ENCODE data around the gene MAD1L1.
"Not testable (repeated sequence)": the region's sequence is repeated elsewhere in the genome, so short reads cannot be mapped to it uniquely, and the experiment has no call there.

The MAD1L1 gene

GRCh38 chr7:1934017-1934416 lies 298.7 kb downstream of the MAD1L1 start:
- no peak for DNase-seq (ENCODE audit: low read depth)
- H3K4me3 ChIP-seq (replicated peaks; ENCODE audit: low read depth, low read length), result no peak overlapping the region
- TF ChIP-seq CTCF (IDR thresholded peaks at IDR 0.05; ENCODE audit: low read length, missing control alignments), result no peak

GRCh38 chr7:1933066-1933750 lies 299.5 kb downstream of the MAD1L1 start:
- no peak for TF ChIP-seq CTCF (IDR thresholded peaks at IDR 0.05; ENCODE audit: low read length, missing control alignments)
- no peak for DNase-seq (ENCODE audit: low read depth)
- no peak overlapping the region for H3K4me3 ChIP-seq (replicated peaks; ENCODE audit: low read depth, low read length)

GRCh38 chr7:1931951-1932270 lies 300.8 kb downstream of the MAD1L1 start:
- no peak for TF ChIP-seq CTCF (IDR thresholded peaks at IDR 0.05; ENCODE audit: low read length, missing control alignments)
- H3K4me3 ChIP-seq (replicated peaks; ENCODE audit: low read depth, low read length), result no peak overlapping the region
- no peak for DNase-seq (ENCODE audit: low read depth)

GRCh38 chr7:1931256-1931950 lies 301.3 kb downstream of the MAD1L1 start:
- H3K4me3 ChIP-seq (replicated peaks; ENCODE audit: low read depth, low read length), result no peak overlapping the region
- peak; percentile 52 for DNase-seq (ENCODE audit: low read depth)
- TF ChIP-seq CTCF (IDR thresholded peaks at IDR 0.05; ENCODE audit: low read length, missing control alignments), result no peak

- TF ChIP-seq CTCF (IDR thresholded peaks at IDR 0.05; ENCODE audit: low read length, missing control alignments), result no peak
- no peak overlapping the region for H3K4me3 ChIP-seq (replicated peaks; ENCODE audit: low read depth, low read length)
- no peak for DNase-seq (ENCODE audit: low read depth)
These were observed 302.2 kb downstream of the MAD1L1 start for GRCh38 chr7:1930381-1931065.

- not testable (repeated sequence) for H3K4me3 ChIP-seq (replicated peaks; ENCODE audit: low read depth, low read length); DNase-seq (ENCODE audit: low read depth)
These were observed 303.3 kb downstream of the MAD1L1 start for GRCh38 chr7:1929349-1929925.

- no peak for TF ChIP-seq CTCF (IDR thresholded peaks at IDR 0.05; ENCODE audit: low read length, missing control alignments)
- no peak overlapping the region for H3K4me3 ChIP-seq (replicated peaks; ENCODE audit: low read depth, low read length)
- DNase-seq (ENCODE audit: low read depth), result no peak
These were observed 303.9 kb downstream of the MAD1L1 start for GRCh38 chr7:1928645-1929348.
